GM06990 (cell line): ENCODE measurements around the gene RAPGEF2.

Source experiments
- DNase-seq: peaks from one replicate; pipeline ENCODE4 v3.0.0-alpha.2; 2011; ENCODE audit not compliant: insufficient read length; ENCODE audit errors: extremely low read depth
- H3K27me3 ChIP-seq: replicated peaks from 2 replicates; pipeline ENCODE4 v1.6.0; 2011; ENCODE audit warnings: low read length; ENCODE audit not compliant: control insufficient read depth, insufficient read depth
- H3K36me3 ChIP-seq: 2 replicates; pipeline ENCODE4 v1.5.1; 2011; ENCODE audit warnings: low read length; ENCODE audit not compliant: control insufficient read depth, insufficient read depth
- H3K4me3 ChIP-seq: replicated peaks from 2 replicates; pipeline ENCODE4 v1.5.1; 2011; ENCODE audit warnings: low read depth, mild to moderate bottlenecking, control low read depth, low read length
- CTCF ChIP-seq: IDR thresholded peaks from 2 replicates; pipeline ENCODE4 v1.5.1; 2011; ENCODE audit warnings: low read length, control low read depth, mild to moderate bottlenecking, inconsistent platforms; ENCODE audit not compliant: insufficient read depth, poor library complexity, severe bottlenecking

Gene RAPGEF2

GRCh38 chr4:159134429-159134828 is 31.6 kb downstream of the RAPGEF2 start:
- H3K36me3 ChIP-seq = no peaks in the 10 kb centered on the region
- DNase-seq = no peak
- H3K4me3 ChIP-seq = no peak overlapping the region
- H3K27me3 ChIP-seq = no peaks in the 10 kb centered on the region
- no peak for TF ChIP-seq CTCF

- DNase-seq = no peak
- H3K27me3 ChIP-seq = no peaks in the 10 kb centered on the region
- no peak for TF ChIP-seq CTCF
These were observed 34.3 kb downstream of the RAPGEF2 start for GRCh38 chr4:159137176-159137575.

DNA sequence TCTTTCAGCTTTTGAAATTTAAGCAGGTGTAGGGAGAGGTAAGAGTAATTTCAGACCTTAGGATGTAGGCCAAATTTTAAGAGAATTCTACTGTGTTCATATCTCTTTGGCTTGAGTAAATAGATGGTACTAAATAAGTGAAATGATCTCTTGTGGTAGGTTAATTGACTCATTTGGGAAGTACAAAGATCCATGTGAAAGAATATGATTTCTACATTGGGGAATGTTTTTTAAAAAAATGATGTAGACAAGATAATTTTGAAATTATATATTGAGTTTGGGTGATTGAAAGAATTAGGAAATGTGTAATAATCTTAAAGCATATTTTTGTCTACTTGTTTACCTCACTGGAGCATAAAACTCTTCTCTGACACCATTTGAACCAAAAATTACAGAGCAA is 35.6 kb downstream of the RAPGEF2 start:
- Histone ChIP-seq H3K4me3 (no peak overlapping the region), H3K27me3 (no peaks in the 10 kb centered on the region), H3K36me3 (no peaks in the 10 kb centered on the region)
- no peak for TF ChIP-seq CTCF
- no peak for DNase-seq

More at GRCh38 chr4:159137176-159137575, 34.3 kb downstream of the RAPGEF2 start:
- H3K4me3 ChIP-seq = no peak overlapping the region
- no peaks in the 10 kb centered on the region for H3K36me3 ChIP-seq

DNA sequence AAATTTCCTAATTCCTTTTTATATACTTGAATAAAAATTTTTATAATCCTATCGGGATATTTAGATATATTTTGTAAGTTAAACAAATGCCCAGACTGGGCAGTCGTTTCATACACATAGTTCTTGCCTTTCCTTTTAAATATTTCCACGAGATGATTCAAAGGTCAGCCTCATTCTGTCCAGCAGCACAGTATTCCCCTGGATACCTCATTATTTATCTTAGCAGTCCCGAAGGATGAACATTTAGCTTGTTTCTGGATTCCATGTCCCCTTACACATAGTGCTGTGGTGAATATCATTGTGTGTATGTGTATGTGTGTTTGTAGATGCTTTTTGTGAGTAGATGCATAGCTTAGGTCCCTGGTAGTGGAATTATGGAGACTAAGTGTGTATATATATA is 38.3 kb downstream of the RAPGEF2 start:
- no peaks in the 10 kb centered on the region for H3K36me3 ChIP-seq
- no peak for TF ChIP-seq CTCF

GRCh38 chr4:159142241-159142640 is 39.4 kb downstream of the RAPGEF2 start:
- DNase-seq = no peak
- Histone ChIP-seq H3K4me3 (no peak overlapping the region), H3K36me3 (no peaks in the 10 kb centered on the region), H3K27me3 (no peaks in the 10 kb centered on the region)
- no peak for TF ChIP-seq CTCF

More for the DNA sequence above, 38.3 kb downstream of the RAPGEF2 start:
- H3K27me3 ChIP-seq = no peaks in the 10 kb centered on the region
- H3K4me3 ChIP-seq = no peak overlapping the region
- no peak for DNase-seq
